CD4-positive, alpha-beta memory T cell (primary cell): Measurements from ENCODE around the gene ITPR2. TPM values are rescaled to one million over a fixed set of nuclear protein-coding genes. Genes with fewer than 3 reads are reported as not detected.
A peak's percentile ranks its signal among the peaks of the same experiment; 100 is the strongest.

Experiments
- CTCF ChIA-PET: fragments of 350-600 bp; sonication (Branson Sonifier 250); formaldehyde crosslinking; loops from one replicate; lab custom pipeline; 2021; ENCODE audit warnings: inconsistent platforms; ENCODE audit not compliant: partially characterized antibody; lab: Charles Lee
- POLR2A ChIA-PET: fragments of 350-600 bp; sonication (Branson Sonifier 250); formaldehyde crosslinking; loops from one replicate; lab custom pipeline; 2021; ENCODE audit not compliant: partially characterized antibody; lab: Charles Lee
- DNase-seq, 5 donors: peaks; one replicate each; pipeline versions ENCODE4 v3.0.0 to v3.0.0-alpha.2; 2020 to 2022; ENCODE audit warnings: mixed read lengths in 1 of 5
- H3K27ac ChIP-seq: one replicate; pipeline ENCODE4 v1.7.0; 2013; ENCODE audit warnings: low read depth, low read length
- H3K27me3 ChIP-seq: 2 replicates; pipeline ENCODE4 v1.7.0; 2013; ENCODE audit warnings: mild to moderate bottlenecking, low read length, moderate library complexity; ENCODE audit not compliant: insufficient read depth
- H3K36me3 ChIP-seq: 2 replicates; pipeline ENCODE4 v1.7.0; 2013; ENCODE audit warnings: mild to moderate bottlenecking, low read length, moderate library complexity; ENCODE audit not compliant: insufficient read depth
- H3K4me1 ChIP-seq: 2 replicates; pipeline ENCODE4 v1.7.0; 2013; ENCODE audit warnings: mild to moderate bottlenecking, low read length, moderate library complexity; ENCODE audit not compliant: insufficient read depth
- H3K4me3 ChIP-seq, 2 donors: one replicate each; pipeline ENCODE4 v1.7.0; 2013; ENCODE audit warnings: low read length in 2 of 2, mild to moderate bottlenecking in 1 of 2
- H3K9me3 ChIP-seq, 2 donors: one replicate each; pipeline ENCODE4 v1.7.0; 2013; ENCODE audit warnings: low read length in 2 of 2, control low read depth in 1 of 2; ENCODE audit not compliant: control insufficient read depth in 1 of 2
- H3K27ac Mint-ChIP-seq, 7 donors: one replicate each; pipeline ENCODE4 v1.8.0; 2020 to 2021; ENCODE audit warnings: mixed read lengths in 7 of 7, mild to moderate bottlenecking in 6 of 7, inconsistent platforms in 3 of 7, moderate library complexity in 3 of 7
- H3K27me3 Mint-ChIP-seq, 2 donors: one replicate each; pipeline ENCODE4 v1.8.0; 2020 to 2021; ENCODE audit warnings: mixed read lengths in 2 of 2
- H3K36me3 Mint-ChIP-seq, 2 donors: one replicate each; pipeline ENCODE4 v1.8.0; 2020 to 2021; ENCODE audit warnings: mixed read lengths in 2 of 2, inconsistent platforms in 1 of 2, mild to moderate bottlenecking in 1 of 2
- H3K4me1 Mint-ChIP-seq, 4 donors: one replicate each; pipeline ENCODE4 v1.8.0; 2020 to 2021; ENCODE audit warnings: mixed read lengths in 4 of 4, mild to moderate bottlenecking in 1 of 4
- H3K4me3 Mint-ChIP-seq, 8 donors: one replicate each; pipeline ENCODE4 v1.8.0; 2020 to 2021; ENCODE audit warnings: mixed read lengths in 8 of 8, mild to moderate bottlenecking in 7 of 8, moderate library complexity in 6 of 8, inconsistent platforms in 3 of 8
- H3K9me3 Mint-ChIP-seq, 8 donors: one replicate each; pipeline ENCODE4 v1.8.0; 2020 to 2021; ENCODE audit warnings: mixed read lengths in 8 of 8, mild to moderate bottlenecking in 5 of 8, inconsistent platforms in 3 of 8, moderate library complexity in 1 of 8
- intact Hi-C: fragments of 100-400 bp; cut with micrococcal nuclease; formaldehyde crosslinking; loops from one replicate; pipeline ENCODE4 v1.15.1; 2023
- polyA plus RNA-seq, 2 donors: library from polyadenylated mRNA; unstranded; fragments of 300-500 nt; fragmentation: Illumina TruSeq; gene quantifications; one replicate each; pipeline ENCODE4 v1.2.3, GENCODE V29; 2021
- total RNA-seq, 2 experiments: library from RNA; stranded (reverse); gene quantifications; one replicate each; pipeline ENCODE4 v1.2.3, GENCODE V29; 2021

ITPR2 gene
- total and polyA plus RNA-seq, 4 experiments from 2014 or later: 4.7 to 55.6 (median 34.1) TPM

DNA sequence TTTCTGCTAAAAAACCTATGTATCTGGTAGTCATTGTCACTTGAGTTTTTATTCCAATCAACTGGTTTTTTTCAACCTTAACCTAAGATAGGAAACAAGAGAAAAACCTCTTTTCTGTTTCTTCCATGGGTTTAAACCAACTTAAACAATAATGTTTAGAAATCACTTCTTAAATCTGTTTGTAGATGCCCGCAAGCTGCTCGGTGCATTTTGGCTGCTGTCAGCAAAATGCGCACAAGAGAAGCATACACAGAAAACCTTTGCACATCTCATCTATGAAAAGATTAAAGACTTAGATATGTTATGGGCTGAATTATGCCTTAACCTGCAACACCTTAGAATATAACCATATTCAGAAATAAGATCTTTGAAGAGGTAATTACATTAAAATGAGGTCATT lies 299.8 kb downstream of the ITPR2 start:
- no peak for DNase-seq
- no peak overlapping the region for H3K27ac ChIP-seq
- Mint-ChIP-seq H3K4me3 (no peak overlapping the region), H3K36me3 (peaks cover 42 to 83% of the 10 kb centered on the region in 2 donors), H3K27ac (no peak overlapping the region), H3K27me3 (no peaks in the 10 kb centered on the region), H3K4me1 (no peaks in the 10 kb centered on the region), H3K9me3 (peaks cover 0 to 13% (median 6%) of the 10 kb centered on the region in 8 donors)
- peaks cover 3% of the 10 kb centered on the region for H3K36me3 ChIP-seq
- no peak overlapping the region for H3K4me3 ChIP-seq
- intact Hi-C loops: no loop called here
- no peaks in the 10 kb centered on the region for H3K27me3 ChIP-seq
- H3K4me1 ChIP-seq: no peaks in the 10 kb centered on the region
- CTCF ChIA-PET: no interaction called here
- POLR2A ChIA-PET: no interaction called here
- no peaks in the 10 kb centered on the region for H3K9me3 ChIP-seq

- H3K27ac Mint-ChIP-seq: no peak overlapping the region
- Histone ChIP-seq H3K27ac (no peak overlapping the region), H3K36me3 (no peaks in the 10 kb centered on the region), H3K4me3 (no peak overlapping the region), H3K9me3 (no peaks in the 10 kb centered on the region), H3K4me1 (no peaks in the 10 kb centered on the region), H3K27me3 (no peaks in the 10 kb centered on the region)
- no peak overlapping the region for H3K4me3 Mint-ChIP-seq
- DNase-seq: peak in 1 of 5 donors; percentile 14
- ChIA-PET CTCF (no interaction called here), POLR2A (no interaction called here)
- no peaks in the 10 kb centered on the region for H3K27me3 Mint-ChIP-seq
- peaks cover 51 to 76% of the 10 kb centered on the region in 2 donors for H3K36me3 Mint-ChIP-seq
- peaks cover 2 to 33% (median 19%) of the 10 kb centered on the region in 8 donors for H3K9me3 Mint-ChIP-seq
- H3K4me1 Mint-ChIP-seq: no peaks in the 10 kb centered on the region
- intact Hi-C loops: no loop called here
Observed at GRCh38 chr12:26530461-26530860, 302.5 kb downstream of the ITPR2 start.

GRCh38 chr12:26528943-26529342 lies 304.1 kb downstream of the ITPR2 start:
- H3K9me3 ChIP-seq: peaks cover 0 to 5% of the 10 kb centered on the region in 2 donors
- POLR2A ChIA-PET: no interaction called here
- H3K4me3 ChIP-seq: no peak overlapping the region
- H3K36me3 ChIP-seq: no peaks in the 10 kb centered on the region
- H3K4me1 ChIP-seq: no peaks in the 10 kb centered on the region
- intact Hi-C loops: no loop called here
- H3K9me3 Mint-ChIP-seq: peaks cover 2 to 40% (median 21%) of the 10 kb centered on the region in 8 donors
- H3K36me3 Mint-ChIP-seq: peaks cover 55 to 69% of the 10 kb centered on the region in 2 donors
- CTCF ChIA-PET: no interaction called here
- H3K27me3 Mint-ChIP-seq: no peaks in the 10 kb centered on the region
- no peak for DNase-seq
- H3K4me1 Mint-ChIP-seq: no peaks in the 10 kb centered on the region
- H3K27ac ChIP-seq: no peak overlapping the region
- H3K27me3 ChIP-seq: no peaks in the 10 kb centered on the region
- H3K4me3 Mint-ChIP-seq: no peak overlapping the region
- peak overlapping the region in 1 of 7 donors; percentile 20 for H3K27ac Mint-ChIP-seq

DNA sequence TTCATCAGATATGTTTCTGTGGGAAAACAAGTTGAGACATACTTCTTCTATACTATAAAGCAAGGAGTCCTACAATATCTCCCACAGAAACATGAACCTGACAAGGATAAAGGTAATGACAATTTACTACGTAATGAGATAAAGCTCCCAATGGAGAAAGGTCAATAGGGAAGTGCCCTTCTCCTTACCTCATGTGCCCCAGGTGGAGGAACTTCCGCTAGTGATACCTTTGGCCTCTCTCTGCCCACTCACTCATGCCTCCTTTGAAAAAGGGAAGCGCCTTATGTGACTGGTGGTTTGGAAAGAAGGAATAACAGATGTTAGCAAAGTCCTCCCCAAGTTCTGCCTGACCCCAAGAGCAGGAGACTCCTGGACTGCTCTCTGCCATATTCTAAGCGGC lies 305.3 kb downstream of the ITPR2 start:
- ChIA-PET CTCF (no interaction called here), POLR2A (no interaction called here)
- peaks cover 55 to 70% of the 10 kb centered on the region in 2 donors for H3K36me3 Mint-ChIP-seq
- DNase-seq: no peak
- no peaks in the 10 kb centered on the region for H3K4me1 Mint-ChIP-seq
- Histone ChIP-seq H3K27ac (no peak overlapping the region), H3K9me3 (peaks cover 0 to 5% of the 10 kb centered on the region in 2 donors), H3K36me3 (no peaks in the 10 kb centered on the region), H3K27me3 (no peaks in the 10 kb centered on the region), H3K4me3 (no peak overlapping the region), H3K4me1 (no peaks in the 10 kb centered on the region)
- H3K4me3 Mint-ChIP-seq: no peak overlapping the region
- no peaks in the 10 kb centered on the region for H3K27me3 Mint-ChIP-seq
- no peak overlapping the region for H3K27ac Mint-ChIP-seq
- intact Hi-C loops: no loop called here
- H3K9me3 Mint-ChIP-seq: peaks cover 2 to 40% (median 21%) of the 10 kb centered on the region in 8 donors

DNA sequence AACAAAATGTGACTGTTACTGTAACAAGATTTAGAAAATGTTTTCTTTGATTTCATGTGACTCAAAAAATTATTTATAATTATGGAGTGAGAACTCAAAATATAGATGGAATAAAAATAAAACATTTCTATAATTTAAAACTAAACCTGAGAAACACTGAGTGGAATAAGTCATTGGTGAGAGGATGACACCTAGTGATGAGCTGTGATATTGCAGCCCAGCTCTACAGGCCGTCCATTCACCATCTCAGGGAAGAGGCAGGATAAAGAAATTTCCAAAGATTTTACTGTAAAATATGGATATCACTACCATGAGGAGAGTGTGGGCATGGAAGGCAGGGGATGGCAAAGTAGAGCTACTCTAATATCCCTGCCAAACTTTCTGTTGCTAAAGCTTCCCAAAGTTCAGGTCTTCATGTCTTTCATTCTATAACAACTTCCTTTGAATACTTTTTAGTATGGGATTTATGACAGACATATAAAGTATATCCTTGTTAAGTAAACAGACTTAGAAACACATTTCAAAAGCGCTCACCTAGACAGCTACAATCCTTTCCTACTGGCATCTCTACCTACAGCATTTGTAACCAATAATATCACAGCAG lies 308.0 kb downstream of the ITPR2 start:
- Histone ChIP-seq H3K9me3 (peaks cover 0 to 5% of the 10 kb centered on the region in 2 donors), H3K36me3 (no peaks in the 10 kb centered on the region), H3K27ac (no peak overlapping the region), H3K27me3 (no peaks in the 10 kb centered on the region), H3K4me3 (no peak overlapping the region), H3K4me1 (no peaks in the 10 kb centered on the region)
- ChIA-PET CTCF (no interaction called here), POLR2A (no interaction called here)
- Mint-ChIP-seq H3K36me3 (peaks cover 47 to 56% of the 10 kb centered on the region in 2 donors), H3K4me1 (peaks cover 5 to 14% (median 10%) of the 10 kb centered on the region in 4 donors), H3K27me3 (no peaks in the 10 kb centered on the region), H3K4me3 (no peak overlapping the region), H3K27ac (no peak overlapping the region), H3K9me3 (peaks cover 2 to 40% (median 21%) of the 10 kb centered on the region in 8 donors)
- intact Hi-C loops: no loop called here
- no peak for DNase-seq

GRCh38 chr12:26523708-26524150 lies 309.3 kb downstream of the ITPR2 start:
- Histone ChIP-seq H3K27ac (no peak overlapping the region), H3K9me3 (peaks cover 0 to 5% of the 10 kb centered on the region in 2 donors), H3K36me3 (no peaks in the 10 kb centered on the region), H3K27me3 (no peaks in the 10 kb centered on the region), H3K4me3 (no peak overlapping the region), H3K4me1 (no peaks in the 10 kb centered on the region)
- no peak for DNase-seq
- Mint-ChIP-seq H3K27me3 (no peaks in the 10 kb centered on the region), H3K4me1 (peaks cover 5 to 14% (median 10%) of the 10 kb centered on the region in 4 donors), H3K27ac (no peak overlapping the region), H3K36me3 (peaks cover 34 to 48% of the 10 kb centered on the region in 2 donors), H3K4me3 (no peak overlapping the region), H3K9me3 (peaks cover 2 to 35% (median 22%) of the 10 kb centered on the region in 8 donors)
- ChIA-PET POLR2A (no interaction called here), CTCF (no interaction called here)
- intact Hi-C loops: no loop called here

GRCh38 chr12:26520869-26521268 lies 312.1 kb downstream of the ITPR2 start:
- no peak overlapping the region for H3K4me3 ChIP-seq
- peaks cover 0 to 5% of the 10 kb centered on the region in 2 donors for H3K9me3 ChIP-seq
- no peaks in the 10 kb centered on the region for H3K27me3 ChIP-seq
- H3K4me1 ChIP-seq: no peaks in the 10 kb centered on the region
- H3K4me3 Mint-ChIP-seq: no peak overlapping the region
- ChIA-PET POLR2A (no interaction called here), CTCF (no interaction called here)
- no peak overlapping the region for H3K27ac ChIP-seq
- peaks cover 5 to 14% (median 11%) of the 10 kb centered on the region in 4 donors for H3K4me1 Mint-ChIP-seq
- no peaks in the 10 kb centered on the region for H3K36me3 ChIP-seq
- no peak for DNase-seq
- peaks cover 2 to 18% (median 11%) of the 10 kb centered on the region in 8 donors for H3K9me3 Mint-ChIP-seq
- H3K27ac Mint-ChIP-seq: no peak overlapping the region
- intact Hi-C loops: no loop called here
- no peaks in the 10 kb centered on the region for H3K27me3 Mint-ChIP-seq
- H3K36me3 Mint-ChIP-seq: peaks cover 23 to 31% of the 10 kb centered on the region in 2 donors
